NT2/D1 (cell line): ENCODE results near the gene EPHB2.

Experiments used
- SUZ12 ChIP-seq: IDR thresholded peaks from 2 replicates; pipeline ENCODE4 v1.6.1; 2011; ENCODE audit not compliant: insufficient read length, insufficient read depth; ENCODE audit errors: extremely low read depth
- ZNF274 ChIP-seq: IDR thresholded peaks from 2 replicates; pipeline ENCODE4 v1.6.1; 2011; ENCODE audit warnings: mild to moderate bottlenecking, low read depth, low read length

- no peak for TF ChIP-seq SUZ12
- TF ChIP-seq ZNF274: no peak
Measured at GRCh38 chr1:22747735-22748073, 37.1 kb downstream of the EPHB2 start.
